GM18499 (cell line): Measurements from ENCODE around the gene YIPF4.
"Not testable (repeated sequence)": the region's sequence is repeated elsewhere in the genome, so short reads cannot be mapped to it uniquely, and the experiment has no call there.

Experiments used
- ATAC-seq: cut with Tn5 transposase; IDR thresholded peaks from one replicate; pipeline ENCODE4 v1.9.1; 2021; ENCODE audit warnings: moderate number of reproducible peaks; ENCODE audit not compliant: insufficient read depth, unreplicated experiment

The YIPF4 gene

GRCh38 chr2:32277674-32278477 lies at the start of gene YIPF4:
Gene YIPF4, plus strand, starts transcription at chr2:32277904. Its CDS starts 252 bp downstream, at chr2:32278156.
- peak; percentile 91 for ATAC-seq

- ATAC-seq = no peak
Measured at GRCh38 chr2:32228181-32228580, 49.5 kb upstream of the YIPF4 start.

GRCh38 chr2:32229635-32230034 lies 48.1 kb upstream of the YIPF4 start:
- ATAC-seq = no peak

- ATAC-seq = no peak
Measured at GRCh38 chr2:32231959-32232358, 45.7 kb upstream of the YIPF4 start.

- no peak for ATAC-seq
Measured at GRCh38 chr2:32235315-32235714, 42.4 kb upstream of the YIPF4 start.

GRCh38 chr2:32237488-32237887 lies 40.2 kb upstream of the YIPF4 start:
- no peak for ATAC-seq

GRCh38 chr2:32237996-32238395 lies 39.7 kb upstream of the YIPF4 start:
- no peak for ATAC-seq

- no peak for ATAC-seq
Measured at GRCh38 chr2:32242331-32242730, 35.4 kb upstream of the YIPF4 start.

- ATAC-seq = no peak
Measured at GRCh38 chr2:32246911-32247310, 30.8 kb upstream of the YIPF4 start.

- no peak for ATAC-seq
Measured at GRCh38 chr2:32248299-32248698, 29.4 kb upstream of the YIPF4 start.

- ATAC-seq = no peak
Measured at GRCh38 chr2:32249731-32250236, 27.9 kb upstream of the YIPF4 start.

GRCh38 chr2:32250290-32250689 lies 27.4 kb upstream of the YIPF4 start:
- ATAC-seq = no peak

- ATAC-seq = no peak
Measured at GRCh38 chr2:32258242-32258641, 19.5 kb upstream of the YIPF4 start.

GRCh38 chr2:32260376-32260775 lies 17.3 kb upstream of the YIPF4 start:
- ATAC-seq = no peak

- ATAC-seq = no peak
Measured at GRCh38 chr2:32262105-32262504, 15.6 kb upstream of the YIPF4 start.

GRCh38 chr2:32264422-32265105 lies 13.1 kb upstream of the YIPF4 start, which contains the start of gene NLRC4:
Gene NLRC4, minus strand, starts transcription at chr2:32264886. Its CDS starts 8,111 bp downstream, at chr2:32256775.
- ATAC-seq = peak; percentile 77

GRCh38 chr2:32271063-32271462 lies 6.6 kb upstream of the YIPF4 start:
- ATAC-seq = no peak

GRCh38 chr2:32272279-32272678 lies 5.4 kb upstream of the YIPF4 start:
- no peak for ATAC-seq

- ATAC-seq = no peak
Measured at GRCh38 chr2:32274289-32274688, 3.4 kb upstream of the YIPF4 start.

- ATAC-seq = not testable (repeated sequence)
Measured at GRCh38 chr2:32275790-32276189, 1.9 kb upstream of the YIPF4 start.

GRCh38 chr2:32277363-32277673 lies 386 bp upstream of the YIPF4 start:
- ATAC-seq = no peak

GRCh38 chr2:32278478-32278853 lies 762 bp downstream of the YIPF4 start:
- ATAC-seq = no peak
